Choroid plexus epithelial cell (primary cell): ENCODE data around the gene SCN10A.
A peak's percentile ranks its signal among the peaks of the same experiment; 100 is the strongest.

ENCODE experiments used
- DNase-seq: peaks from one replicate; pipeline ENCODE4 v3.0.0-alpha.2; 2010; ENCODE audit warnings: low read depth
- H3K4me3 ChIP-seq: 2 replicates; pipeline ENCODE4 v1.5.1; 2011; ENCODE audit warnings: low read depth, mild to moderate bottlenecking, control low read depth, low read length, moderate library complexity
- CTCF ChIP-seq: conservative IDR thresholded peaks from 2 replicates; pipeline ENCODE4 v1.5.1; 2011; ENCODE audit warnings: low read depth, mild to moderate bottlenecking, control low read depth, inconsistent platforms, low read length, moderate library complexity

The SCN10A gene

GRCh38 chr3:38756892-38757291 lies 59.1 kb downstream of the SCN10A start:
- no peak for TF ChIP-seq CTCF

GRCh38 chr3:38755130-38755529 lies 60.9 kb downstream of the SCN10A start:
- no peak for TF ChIP-seq CTCF
- peak; percentile 26 for DNase-seq
- H3K4me3 ChIP-seq: no peak overlapping the region

More at GRCh38 chr3:38756892-38757291, 59.1 kb downstream of the SCN10A start:
- H3K4me3 ChIP-seq: no peak overlapping the region
- DNase-seq: no peak

DNA sequence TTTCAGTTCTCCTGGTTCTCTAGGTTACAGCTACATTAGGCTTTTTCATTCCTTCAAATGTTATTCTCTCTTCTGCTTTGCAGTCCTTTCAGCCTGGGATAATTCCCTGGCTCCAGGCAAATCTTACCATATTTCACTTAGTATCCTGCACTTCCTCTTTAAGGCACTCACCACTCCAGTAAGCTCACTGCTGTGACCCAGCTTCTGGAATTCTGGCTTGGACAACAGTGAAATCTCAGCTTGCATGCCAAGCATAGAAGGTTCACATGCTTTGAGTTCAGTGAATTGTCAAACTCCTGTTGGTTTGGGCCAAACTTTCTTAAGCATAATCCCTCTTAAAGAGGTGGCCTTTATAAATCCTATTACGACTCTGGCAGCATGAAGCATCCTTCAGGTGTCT lies 69.4 kb downstream of the SCN10A start:
- no peak for DNase-seq
- TF ChIP-seq CTCF: no peak
- H3K4me3 ChIP-seq: no peak overlapping the region

DNA sequence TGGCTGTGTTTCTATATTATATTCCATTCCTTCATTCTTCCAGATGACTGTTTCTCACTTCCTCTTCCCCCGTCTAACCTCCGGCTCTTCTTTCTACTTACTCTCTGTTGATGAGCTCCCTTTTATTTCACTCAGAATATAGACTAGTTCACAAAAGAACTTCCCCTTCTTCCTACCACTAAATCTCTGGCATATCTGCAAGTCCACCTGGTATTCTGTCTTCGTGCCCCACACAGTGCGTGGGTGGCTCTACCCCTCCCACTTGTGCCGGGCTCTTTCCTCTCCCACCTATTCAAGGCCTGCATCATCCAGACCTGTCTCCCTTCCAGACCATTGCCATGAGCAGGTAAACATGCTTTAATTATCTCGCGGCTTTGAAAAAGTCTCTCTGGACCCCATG lies 73.0 kb downstream of the SCN10A start:
- no peak overlapping the region for H3K4me3 ChIP-seq
- DNase-seq: no peak
- TF ChIP-seq CTCF: no peak

DNA sequence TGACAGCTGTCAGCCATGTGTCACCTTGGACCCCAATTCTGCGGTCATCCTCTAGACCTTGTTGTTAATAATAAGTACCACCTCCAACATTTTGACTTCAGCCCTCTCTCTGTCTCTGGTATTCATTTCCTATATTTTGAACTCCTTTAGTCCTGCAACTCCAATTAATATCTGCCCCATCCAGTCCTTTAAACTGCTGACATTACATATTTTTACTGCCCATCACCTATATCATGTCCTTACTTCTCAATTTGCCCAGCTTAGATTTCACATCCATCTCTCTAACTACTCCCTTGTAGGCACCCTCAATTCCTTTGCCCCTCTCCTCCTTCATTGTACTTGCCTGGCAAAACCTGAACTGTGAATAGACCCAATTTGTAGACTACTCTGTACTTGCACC lies 73.5 kb downstream of the SCN10A start:
- DNase-seq: no peak
- TF ChIP-seq CTCF: no peak

DNA sequence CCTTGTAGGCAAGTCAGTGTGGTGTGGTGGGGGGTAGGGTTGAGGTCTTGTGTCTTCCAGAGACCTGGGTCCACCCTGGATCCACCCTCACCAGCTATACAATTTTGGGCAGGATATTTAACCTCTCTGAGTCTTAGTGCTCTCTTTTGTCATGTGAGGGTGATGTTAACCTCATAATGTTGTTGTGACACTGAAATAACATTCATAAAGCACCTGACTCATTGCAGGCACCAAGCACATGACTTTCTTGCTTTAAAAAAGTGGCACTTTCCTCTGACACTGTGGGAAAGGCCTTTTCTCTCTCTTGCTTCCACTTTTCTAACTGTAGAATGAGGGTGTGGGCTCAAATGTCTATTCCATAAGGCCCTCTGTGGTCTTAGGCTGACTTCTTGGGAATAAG lies 75.5 kb downstream of the SCN10A start:
- TF ChIP-seq CTCF: no peak
- no peak overlapping the region for H3K4me3 ChIP-seq
- DNase-seq: no peak

More for the DNA sequence above, 73.5 kb downstream of the SCN10A start:
- H3K4me3 ChIP-seq: no peak overlapping the region

DNA sequence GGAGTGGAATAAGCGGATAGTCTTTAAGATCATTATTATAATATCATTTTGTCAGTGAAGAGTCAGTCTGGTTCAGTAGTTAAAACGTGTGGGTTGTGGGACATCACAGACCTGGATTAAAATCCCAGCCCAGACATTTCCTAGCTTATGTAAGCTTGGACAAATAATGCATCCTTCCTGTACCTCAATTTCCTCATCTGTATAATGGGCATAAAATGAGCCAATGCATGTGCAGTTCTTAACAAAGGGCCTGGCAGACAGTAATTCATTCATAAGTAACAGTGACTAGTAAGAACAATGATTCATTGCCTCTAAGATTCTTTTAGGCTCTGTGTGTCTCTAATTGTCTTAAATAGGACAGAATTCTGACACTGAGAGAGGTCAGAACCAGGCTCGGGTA lies 76.1 kb downstream of the SCN10A start:
- DNase-seq: no peak
- TF ChIP-seq CTCF: no peak

More for the DNA sequence above, 76.1 kb downstream of the SCN10A start:
- H3K4me3 ChIP-seq: no peak overlapping the region
